B cell (primary cell): ENCODE data around the gene DRAXIN. TPM values are rescaled to one million over a fixed set of nuclear protein-coding genes. Genes with fewer than 3 reads are reported as not detected.

Experiments
- ATAC-seq: fragments of 200-7000 bp; cut with Tn5 transposase; one replicate; pipeline ENCODE4 v1.10.0; 2021; ENCODE audit warnings: low read depth, mild to moderate bottlenecking, moderate number of reproducible peaks, moderate library complexity
- CTCF ChIA-PET: fragments of 350-600 bp; sonication (Branson Sonifier 250); formaldehyde crosslinking; loops from one replicate; lab custom pipeline; 2021; ENCODE audit warnings: antibody characterized with exemption, inconsistent platforms; lab: Charles Lee
- POLR2A ChIA-PET: fragments of 350-600 bp; sonication (Branson Sonifier 250); formaldehyde crosslinking; loops from one replicate; lab custom pipeline; 2021; ENCODE audit warnings: antibody characterized with exemption; lab: Charles Lee
- DNase-seq: peaks from one replicate; pipeline ENCODE4 v3.0.0; 2013
- H2AFZ ChIP-seq: 2 replicates; pipeline ENCODE4 v1.6.1; 2012; ENCODE audit warnings: mild to moderate bottlenecking, low read depth, low read length; ENCODE audit not compliant: insufficient read depth, poor library complexity, severe bottlenecking
- H3K27ac ChIP-seq, 2 donors: 1 replicate in 1 of 2; 2 replicates in 1 of 2; pipeline ENCODE4 v1.5.1; 2012 to 2013; ENCODE audit warnings: low read length in 2 of 2, mild to moderate bottlenecking in 2 of 2, moderate library complexity in 1 of 2
- H3K27me3 ChIP-seq, 4 experiments: fragments of 200-600 bp in 1 of 4; sonication (generic) in 1 of 4; replicated peaks in 1 of 4; 1 replicate in 2 of 4; 2 replicates in 2 of 4; pipeline versions ENCODE4 v1.6.1 to v1.7.0; 2013 to 2016; ENCODE audit warnings: low read length in 3 of 4, mild to moderate bottlenecking in 2 of 4, mixed read lengths in 1 of 4, moderate library complexity in 1 of 4; ENCODE audit not compliant: insufficient read depth in 4 of 4, control insufficient read depth in 3 of 4; ENCODE audit errors: control extremely low read depth in 1 of 4
- H3K36me3 ChIP-seq, 2 experiments: replicated peaks in 1 of 2; 1 replicate in 1 of 2; 2 replicates in 1 of 2; pipeline versions ENCODE4 v1.6.1 to v1.7.1; 2013; ENCODE audit warnings: low read length in 1 of 2; ENCODE audit not compliant: insufficient read depth in 2 of 2, control insufficient read depth in 1 of 2; ENCODE audit errors: control extremely low read depth in 1 of 2, extremely low read depth in 1 of 2
- H3K4me1 ChIP-seq, 2 donors: fragments of 200-600 bp in 1 of 2; sonication (generic) in 1 of 2; 1 replicate in 1 of 2; 2 replicates in 1 of 2; pipeline versions ENCODE4 v1.5.1 to v1.6.1; 2013 to 2017; ENCODE audit warnings: low read length in 2 of 2; ENCODE audit not compliant: control insufficient read depth in 2 of 2, insufficient read depth in 2 of 2
- H3K4me2 ChIP-seq: replicated peaks from 2 replicates; pipeline ENCODE3; 2012; ENCODE audit warnings: mild to moderate bottlenecking, low read depth, low read length; ENCODE audit not compliant: poor library complexity, severe bottlenecking
- H3K4me3 ChIP-seq, 5 experiments: fragments of 200-600 bp in 1 of 5; sonication (generic) in 1 of 5; 1 replicate in 3 of 5; 2 replicates in 2 of 5; pipeline versions ENCODE4 v1.5.1 to v1.7.0; 2011 to 2016; ENCODE audit warnings: low read length in 4 of 5, mild to moderate bottlenecking in 4 of 5, low read depth in 2 of 5, control low read depth in 1 of 5, moderate library complexity in 1 of 5; ENCODE audit not compliant: insufficient read depth in 1 of 5; ENCODE audit errors: control extremely low read depth in 1 of 5, extremely low read depth in 1 of 5
- H3K79me2 ChIP-seq: fragments of 200-600 bp; sonication (generic); one replicate; pipeline ENCODE4 v1.6.0; 2016; ENCODE audit warnings: low read length; ENCODE audit not compliant: control insufficient read depth, insufficient read depth
- H3K9ac ChIP-seq: fragments of 200-600 bp; sonication (generic); 2 replicates; pipeline ENCODE4 v1.6.1; 2017; ENCODE audit warnings: mild to moderate bottlenecking, low read length, moderate library complexity
- H3K9me3 ChIP-seq, 3 donors: one replicate each; pipeline versions ENCODE4 v1.6.1 to v1.7.1; 2013; ENCODE audit warnings: low read length in 2 of 3; ENCODE audit not compliant: control insufficient read depth in 2 of 3, insufficient read depth in 1 of 3; ENCODE audit errors: control extremely low read depth in 1 of 3
- H4K20me1 ChIP-seq: 2 replicates; pipeline ENCODE4 v1.6.0; 2012; ENCODE audit warnings: mild to moderate bottlenecking, low read length; ENCODE audit not compliant: insufficient read depth, control insufficient read depth, poor library complexity, severe bottlenecking
- H3K27ac Mint-ChIP-seq: one replicate; pipeline ENCODE4 v1.8.0; 2021; ENCODE audit warnings: mixed read lengths
- H3K27me3 Mint-ChIP-seq: one replicate; pipeline ENCODE4 v1.8.0; 2021; ENCODE audit warnings: mixed read lengths
- H3K4me1 Mint-ChIP-seq: one replicate; pipeline ENCODE4 v1.8.0; 2021; ENCODE audit warnings: mixed read lengths
- H3K4me3 Mint-ChIP-seq: one replicate; pipeline ENCODE4 v1.8.0; 2021; ENCODE audit warnings: mixed read lengths
- H3K9me3 Mint-ChIP-seq: one replicate; pipeline ENCODE4 v1.8.0; 2022; ENCODE audit warnings: mixed read lengths; ENCODE audit not compliant: insufficient read depth
- EZH2 ChIP-seq: IDR thresholded peaks from 2 replicates; pipeline ENCODE4 v1.6.1; 2012; ENCODE audit warnings: borderline replicate concordance, low read depth, mild to moderate bottlenecking, moderate library complexity, low read length; ENCODE audit not compliant: insufficient read depth, poor library complexity, severe bottlenecking
- WGBS: methylation state at CpG from one replicate; pipeline ENCODE4 v1.1.5; 2013; ENCODE audit warnings: missing lambda C conversion rate; ENCODE audit not compliant: insufficient coverage; 5-methylcytosine and 5-hydroxymethylcytosine counted together
- intact Hi-C: fragments of 100-400 bp; cut with micrococcal nuclease; formaldehyde crosslinking; loops from one replicate; pipeline ENCODE4 v1.10.0; 2022
- polyA plus RNA-seq: library from polyadenylated mRNA; depleted of rRNA; stranded (reverse); fragments of >200 nt; gene quantifications from 2 replicates; pipeline ENCODE4 v1.2.3, GENCODE V29; 2012
- total RNA-seq, 2 donors: library from RNA; stranded (reverse); fragments of 120-200 nt in 1 of 2; gene quantifications; 1 replicate in 1 of 2; 2 replicates in 1 of 2; pipeline versions ENCODE4 v1.2.3 to v1.2.4, GENCODE V29; 2013 to 2022
- TF ChIP-seq, protein P1 (sequence below): fragments of 200-600 bp; IDR thresholded peaks from one replicate; pipeline ENCODE4 v1.8.0; 2022; ENCODE audit warnings: antibody characterized with exemption, mild to moderate bottlenecking

Gene DRAXIN
- total and polyA plus RNA-seq, 2 donors (not counting 1 experiment from before 2014, with no cell fraction given), result 0.21 to 0.30 TPM

DNA sequence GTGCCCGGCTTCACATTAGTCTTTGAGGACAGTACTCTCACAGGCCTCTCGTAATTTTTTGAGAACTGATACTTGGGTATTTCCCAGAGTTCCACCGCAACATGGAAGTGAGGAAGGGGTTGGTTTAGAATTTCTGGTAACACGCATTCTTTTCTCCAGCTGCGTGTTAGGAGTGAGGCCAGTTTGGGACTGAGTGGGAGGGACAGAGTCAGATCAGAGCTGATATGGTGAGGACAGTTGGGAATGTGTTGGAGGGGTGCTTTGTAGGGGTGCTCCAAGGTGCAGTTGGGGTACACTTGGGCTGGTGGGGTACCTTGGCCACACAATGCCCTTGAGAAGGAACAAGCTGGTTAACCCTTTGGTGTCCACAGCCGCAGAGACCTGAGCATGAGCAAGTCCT lies 20.8 kb upstream of the DRAXIN start:
- Histone ChIP-seq H3K4me3 (no peak overlapping the region), H3K36me3 (peaks cover 0 to 22% of the 10 kb centered on the region in 2 experiments), H2AFZ (no peak overlapping the region), H3K4me2 (no peak overlapping the region), H3K4me1 (peaks cover 0 to 7% of the 10 kb centered on the region in 2 donors), H3K9ac (no peak overlapping the region), H3K27me3 (no peaks in the 10 kb centered on the region), H3K9me3 (no peaks in the 10 kb centered on the region), H3K79me2 (peaks cover 14% of the 10 kb centered on the region), H3K27ac (no peak overlapping the region), H4K20me1 (no peaks in the 10 kb centered on the region)
- WGBS, result 68% methylated on average over 5 of the region's 6 CpGs
- ChIA-PET CTCF (interaction anchor here (1.2 kb wide), 1 partner anchor 50 kb away, joined by 3 read pairs; no protein-coding TSS in a partner anchor), POLR2A (no interaction called here)
- Mint-ChIP-seq H3K27ac (peak overlapping the region; percentile 59), H3K9me3 (no peaks in the 10 kb centered on the region), H3K4me3 (no peak overlapping the region), H3K27me3 (no peaks in the 10 kb centered on the region), H3K4me1 (peaks cover 5% of the 10 kb centered on the region)
- intact Hi-C loops, result no loop called here
- DNase-seq, result peak; percentile 36
- TF ChIP-seq EZH2, result no peak
- TF ChIP-seq, protein P1, sequence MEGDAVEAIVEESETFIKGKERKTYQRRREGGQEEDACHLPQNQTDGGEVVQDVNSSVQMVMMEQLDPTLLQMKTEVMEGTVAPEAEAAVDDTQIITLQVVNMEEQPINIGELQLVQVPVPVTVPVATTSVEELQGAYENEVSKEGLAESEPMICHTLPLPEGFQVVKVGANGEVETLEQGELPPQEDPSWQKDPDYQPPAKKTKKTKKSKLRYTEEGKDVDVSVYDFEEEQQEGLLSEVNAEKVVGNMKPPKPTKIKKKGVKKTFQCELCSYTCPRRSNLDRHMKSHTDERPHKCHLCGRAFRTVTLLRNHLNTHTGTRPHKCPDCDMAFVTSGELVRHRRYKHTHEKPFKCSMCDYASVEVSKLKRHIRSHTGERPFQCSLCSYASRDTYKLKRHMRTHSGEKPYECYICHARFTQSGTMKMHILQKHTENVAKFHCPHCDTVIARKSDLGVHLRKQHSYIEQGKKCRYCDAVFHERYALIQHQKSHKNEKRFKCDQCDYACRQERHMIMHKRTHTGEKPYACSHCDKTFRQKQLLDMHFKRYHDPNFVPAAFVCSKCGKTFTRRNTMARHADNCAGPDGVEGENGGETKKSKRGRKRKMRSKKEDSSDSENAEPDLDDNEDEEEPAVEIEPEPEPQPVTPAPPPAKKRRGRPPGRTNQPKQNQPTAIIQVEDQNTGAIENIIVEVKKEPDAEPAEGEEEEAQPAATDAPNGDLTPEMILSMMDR, result no peak
- ATAC-seq, result no peak

DNA sequence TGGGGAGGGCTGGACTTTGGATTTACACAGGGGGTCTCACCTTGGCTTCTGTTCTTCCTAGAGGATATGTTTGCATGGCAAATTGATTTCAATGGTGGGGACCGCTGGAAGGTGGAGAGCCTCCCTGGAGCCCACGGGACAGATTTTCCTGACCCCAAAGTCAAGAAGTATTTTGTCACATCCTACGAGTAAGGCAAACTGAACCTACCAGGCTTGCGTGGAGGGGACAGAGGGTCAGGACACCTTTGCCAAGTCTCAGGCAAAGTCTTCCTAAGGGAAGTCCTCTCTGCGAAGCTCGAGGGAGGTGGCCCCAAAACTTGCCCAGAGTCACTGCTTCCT lies 20.3 kb upstream of the DRAXIN start:
- no peak overlapping the region for H3K4me3 ChIP-seq
- Mint-ChIP-seq H3K4me3 (no peak overlapping the region), H3K9me3 (no peaks in the 10 kb centered on the region), H3K27me3 (no peaks in the 10 kb centered on the region), H3K27ac (no peak overlapping the region), H3K4me1 (peaks cover 5% of the 10 kb centered on the region)
- no peaks in the 10 kb centered on the region for H3K9me3 ChIP-seq
- intact Hi-C loops, result no loop called here
- ATAC-seq (no peak), DNase-seq (no peak)
- peaks cover 0 to 26% of the 10 kb centered on the region in 2 experiments for H3K36me3 ChIP-seq
- CTCF ChIA-PET, result interaction anchor here (1.2 kb wide), 1 partner anchor 50 kb away, joined by 3 read pairs; no protein-coding TSS in a partner anchor
- TF ChIP-seq, protein P1, result no peak
- TF ChIP-seq EZH2, result no peak
- H3K79me2 ChIP-seq, result peaks cover 12% of the 10 kb centered on the region
- POLR2A ChIA-PET, result no interaction called here
- no peak overlapping the region for H2AFZ ChIP-seq
- 94% methylated on average over 6 of the region's 6 CpGs for WGBS
- peaks cover 0 to 7% of the 10 kb centered on the region in 2 donors for H3K4me1 ChIP-seq
- no peak overlapping the region for H3K4me2 ChIP-seq
- no peak overlapping the region for H3K9ac ChIP-seq
- H3K27me3 ChIP-seq, result no peaks in the 10 kb centered on the region
- no peak overlapping the region for H3K27ac ChIP-seq
- no peaks in the 10 kb centered on the region for H4K20me1 ChIP-seq
